ENCODE results near the gene TMEM212.
A peak's percentile ranks its signal among the peaks of the same experiment; 100 is the strongest.

The TMEM212 gene

GRCh38 chr3:171862993-171863521 is 19.9 kb downstream of the TMEM212 start:
- DNase-seq = no peak

- no peak for DNase-seq
These were observed 20.8 kb downstream of the TMEM212 start for GRCh38 chr3:171863920-171864319.

- DNase-seq = no peak
These were observed 22.2 kb downstream of the TMEM212 start for GRCh38 chr3:171865191-171865865.

GRCh38 chr3:171867981-171868380 is 24.8 kb downstream of the TMEM212 start:
- peak; percentile 22 to 35 for DNase-seq

- DNase-seq = no peak
These were observed 28.5 kb downstream of the TMEM212 start for GRCh38 chr3:171871392-171872274.

GRCh38 chr3:171873580-171873979 is 30.4 kb downstream of the TMEM212 start:
- DNase-seq = no peak

- no peak for DNase-seq
These were observed 31.1 kb downstream of the TMEM212 start for GRCh38 chr3:171874251-171874681.

GRCh38 chr3:171874879-171875278 is 31.7 kb downstream of the TMEM212 start:
- DNase-seq = no peak

- no peak for DNase-seq
These were observed 32.8 kb downstream of the TMEM212 start for GRCh38 chr3:171875923-171876412.

GRCh38 chr3:171876680-171877147 is 33.6 kb downstream of the TMEM212 start:
- DNase-seq = no peak

- DNase-seq = no peak
These were observed 35.5 kb downstream of the TMEM212 start for GRCh38 chr3:171878461-171879225.

GRCh38 chr3:171879472-171879871 is 36.3 kb downstream of the TMEM212 start:
- DNase-seq = no peak

- DNase-seq = no peak
These were observed 37.1 kb downstream of the TMEM212 start for GRCh38 chr3:171880101-171880870.

GRCh38 chr3:171881251-171881650 is 38.1 kb downstream of the TMEM212 start:
- DNase-seq = no peak

GRCh38 chr3:171883257-171883892 is 40.2 kb downstream of the TMEM212 start:
- DNase-seq = no peak

GRCh38 chr3:171883893-171884279 is 40.7 kb downstream of the TMEM212 start:
- no peak for DNase-seq

- no peak for DNase-seq
These were observed 45.3 kb downstream of the TMEM212 start for GRCh38 chr3:171888466-171888865.

GRCh38 chr3:171890398-171890797 is 47.2 kb downstream of the TMEM212 start:
- no peak for DNase-seq

GRCh38 chr3:171892457-171892856 is 49.3 kb downstream of the TMEM212 start:
- no peak for DNase-seq

- no peak for DNase-seq
These were observed 52.1 kb downstream of the TMEM212 start for GRCh38 chr3:171895291-171895690.

- DNase-seq = no peak
These were observed 52.8 kb downstream of the TMEM212 start for GRCh38 chr3:171895900-171896299.

All from AML-193 (cell line).